HG03135 (cell line): ENCODE results near the gene SYVN1.
A peak's percentile ranks its signal among the peaks of the same experiment; 100 is the strongest.
"Not testable (repeated sequence)": the region's sequence is repeated elsewhere in the genome, so short reads cannot be mapped to it uniquely, and the experiment has no call there.

Experiments used
- ATAC-seq: cut with Tn5 transposase; IDR thresholded peaks from one replicate; pipeline ENCODE4 v1.9.1; 2021; ENCODE audit warnings: mild to moderate bottlenecking, moderate library complexity; ENCODE audit not compliant: unreplicated experiment

SYVN1 gene

DNA sequence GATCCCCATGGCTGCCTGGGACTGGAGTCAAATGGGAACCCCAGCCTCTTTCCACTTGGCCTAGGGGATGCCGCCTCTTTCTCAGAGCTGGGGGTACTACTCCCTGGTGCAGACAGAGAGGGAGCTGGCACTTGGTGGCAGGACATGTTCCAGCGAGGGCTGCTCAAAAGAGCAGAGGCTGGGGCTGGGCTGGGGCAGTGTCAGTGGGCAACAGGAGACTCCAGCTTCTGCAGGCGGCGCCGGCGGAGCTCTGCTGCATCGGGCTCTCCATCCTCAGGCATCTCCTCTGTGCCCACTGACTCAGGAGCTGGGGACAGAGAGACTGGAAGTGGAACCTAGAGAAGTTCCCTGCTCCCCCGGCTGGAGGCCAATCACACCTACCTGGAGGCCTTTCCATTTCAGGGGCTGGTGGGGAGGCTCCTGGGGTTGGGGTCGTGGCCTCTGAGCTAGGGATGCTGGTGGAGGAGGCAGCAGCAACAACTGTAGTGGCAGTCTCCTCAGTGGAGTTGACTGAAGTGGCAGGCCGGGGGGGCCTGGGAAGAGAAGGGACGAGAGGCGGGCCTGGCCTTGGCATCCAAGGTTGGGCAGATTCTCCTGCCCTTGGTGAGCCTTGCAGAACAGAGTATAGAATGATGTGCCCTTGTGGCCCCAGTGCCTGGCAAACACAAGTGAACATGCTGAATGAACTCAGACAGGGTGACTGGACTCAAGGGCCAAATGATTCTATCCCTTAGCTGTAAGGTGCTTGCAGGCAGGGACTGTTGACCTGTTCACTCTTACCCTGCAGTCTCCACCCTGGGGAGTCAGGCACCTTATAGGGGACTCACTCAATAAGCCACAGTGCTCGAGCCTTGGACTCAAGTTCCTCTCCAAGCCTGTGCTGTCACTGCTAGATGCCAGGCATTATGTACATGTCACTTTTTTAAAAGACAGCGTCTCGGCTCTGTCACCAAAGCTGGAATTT lies 5.9 kb downstream of the SYVN1 start:
- no peak for ATAC-seq

DNA sequence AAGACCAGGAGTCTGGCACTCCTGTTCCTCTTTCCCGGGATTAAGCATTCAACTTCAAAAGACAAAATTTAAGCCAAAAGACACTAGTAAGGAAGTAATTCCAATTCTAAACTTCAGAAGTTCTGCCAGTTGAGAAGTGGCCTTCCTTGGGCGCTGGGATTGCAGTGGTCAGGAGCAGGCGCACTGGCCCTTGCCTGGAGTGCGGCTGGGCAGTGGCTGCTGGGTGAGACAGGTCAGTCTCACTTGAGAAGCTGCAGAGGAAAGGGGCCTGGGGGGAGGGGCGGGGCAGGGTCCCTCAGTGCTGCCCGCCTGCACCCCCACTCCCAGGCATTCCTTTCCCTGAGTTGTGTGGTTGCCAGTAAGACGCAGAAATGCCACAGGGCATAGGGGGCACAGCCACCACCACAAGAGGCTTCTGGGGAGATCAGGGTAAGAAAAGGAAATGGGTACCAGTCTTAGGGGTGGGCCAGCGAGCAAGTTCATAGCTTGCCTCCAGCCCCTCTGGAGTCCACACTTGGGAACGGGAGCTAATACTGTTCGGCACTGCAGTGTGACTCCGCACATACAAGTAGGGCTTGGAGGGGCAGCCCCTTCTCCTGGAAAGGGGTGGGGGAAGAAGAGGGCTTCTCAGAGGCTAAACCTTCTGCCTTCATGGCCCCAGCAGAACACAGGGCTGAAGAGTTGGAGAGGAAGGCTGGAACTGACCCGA lies 6.7 kb downstream of the SYVN1 start:
- ATAC-seq = no peak

DNA sequence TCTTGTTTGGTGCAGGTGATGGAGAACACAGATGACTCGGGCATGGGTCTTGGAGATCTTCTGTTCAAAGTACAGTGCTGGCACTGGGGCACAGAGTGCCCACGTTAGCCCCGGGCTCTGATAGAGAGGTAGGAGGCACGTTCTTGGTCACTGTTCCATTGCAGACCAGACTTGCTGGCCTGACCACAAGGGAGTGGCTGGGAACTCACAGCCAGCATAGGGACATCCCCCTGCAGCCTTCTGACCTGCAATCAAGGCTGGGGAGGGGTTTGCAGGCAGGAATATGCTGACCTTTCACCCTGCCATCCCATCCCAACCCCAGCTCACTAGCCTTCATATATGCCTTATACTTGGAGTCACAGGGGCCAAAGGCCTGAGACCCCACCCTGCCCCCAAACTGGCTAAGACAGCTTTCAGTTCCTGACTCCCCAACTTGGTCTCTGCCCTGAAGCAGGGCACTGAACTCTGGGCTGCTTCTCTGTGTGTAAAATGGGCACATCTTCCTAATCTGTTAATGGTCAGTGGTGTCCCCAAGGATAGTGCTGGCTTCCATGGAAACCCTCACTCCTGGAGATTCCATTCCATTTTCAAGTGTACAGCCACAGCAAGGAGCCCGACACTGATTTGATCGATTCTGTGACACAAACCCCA lies 7.6 kb downstream of the SYVN1 start:
- no peak for ATAC-seq

DNA sequence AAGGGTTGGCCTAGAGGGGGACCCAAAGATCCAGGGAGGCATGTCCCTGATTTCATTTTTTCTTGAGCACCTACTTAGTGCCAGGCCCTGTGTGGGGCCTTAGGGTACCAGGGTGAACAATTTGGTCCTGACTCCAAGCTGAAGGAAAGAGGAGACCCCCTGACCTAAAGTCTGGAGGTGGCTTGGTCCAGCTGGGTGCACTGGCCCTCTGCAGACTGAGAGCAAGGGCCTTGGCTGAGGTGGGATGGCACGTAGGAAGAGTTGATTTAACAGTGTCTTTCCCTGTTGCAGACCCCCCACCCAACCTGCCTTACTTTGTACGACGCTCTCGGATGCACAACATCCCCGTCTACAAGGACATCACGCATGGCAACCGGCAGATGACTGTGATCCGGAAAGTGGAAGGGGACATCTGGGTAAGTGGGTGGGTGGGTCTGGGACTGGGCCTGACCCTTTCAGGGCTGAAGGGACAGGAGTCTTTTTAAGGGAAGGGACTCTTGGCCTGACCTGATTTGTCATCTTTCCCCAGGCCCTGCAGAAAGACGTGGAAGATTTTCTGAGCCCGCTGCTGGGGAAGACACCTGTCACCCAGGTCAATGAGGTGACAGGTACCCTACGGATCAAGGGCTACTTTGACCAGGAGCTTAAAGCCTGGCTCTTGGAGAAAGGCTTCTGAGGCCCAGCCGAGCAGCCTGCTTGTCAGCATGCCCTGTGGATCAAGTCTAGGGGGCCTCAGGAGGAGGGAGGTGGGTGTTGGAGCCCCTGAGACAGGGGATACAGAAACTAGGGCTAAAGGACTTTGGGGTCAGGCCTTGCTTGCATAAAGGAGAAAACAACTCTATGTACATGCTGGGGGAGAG lies 8.9 kb downstream of the SYVN1 start:
- ATAC-seq = no peak

DNA sequence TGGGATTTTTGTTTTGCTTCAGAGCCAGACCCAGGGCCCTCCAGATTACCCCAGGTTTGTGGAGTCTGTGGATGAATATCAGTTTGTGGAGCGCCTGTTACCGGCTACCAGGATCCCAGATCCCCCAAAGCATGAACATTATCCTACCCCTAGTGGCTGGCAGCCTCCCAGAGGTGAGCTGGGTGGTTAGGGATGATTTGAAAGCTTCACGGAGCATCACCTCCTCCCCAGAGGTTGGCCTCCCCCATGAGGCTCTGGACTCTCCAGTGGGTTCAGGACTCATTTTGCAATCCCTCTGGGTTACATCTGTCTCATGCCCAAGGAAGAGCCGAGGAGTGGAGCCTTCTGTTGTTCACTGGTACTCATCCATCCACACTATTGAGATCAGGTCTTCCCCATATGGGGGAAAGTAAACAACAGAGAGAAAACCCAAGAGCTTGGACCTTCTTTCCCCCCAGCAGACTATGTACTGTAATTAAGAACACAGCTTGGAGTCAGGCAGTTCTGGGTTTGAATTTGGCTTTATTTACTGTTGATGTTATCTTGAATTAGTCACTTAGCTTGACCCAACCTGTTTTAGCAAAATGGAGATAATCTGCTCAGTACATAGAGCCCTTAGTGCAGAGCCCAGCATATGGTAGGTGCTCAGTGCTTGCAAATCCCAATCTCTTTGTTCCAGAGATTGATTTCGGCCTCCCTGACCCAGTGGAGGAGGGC lies 9.7 kb downstream of the SYVN1 start:
- no peak for ATAC-seq

DNA sequence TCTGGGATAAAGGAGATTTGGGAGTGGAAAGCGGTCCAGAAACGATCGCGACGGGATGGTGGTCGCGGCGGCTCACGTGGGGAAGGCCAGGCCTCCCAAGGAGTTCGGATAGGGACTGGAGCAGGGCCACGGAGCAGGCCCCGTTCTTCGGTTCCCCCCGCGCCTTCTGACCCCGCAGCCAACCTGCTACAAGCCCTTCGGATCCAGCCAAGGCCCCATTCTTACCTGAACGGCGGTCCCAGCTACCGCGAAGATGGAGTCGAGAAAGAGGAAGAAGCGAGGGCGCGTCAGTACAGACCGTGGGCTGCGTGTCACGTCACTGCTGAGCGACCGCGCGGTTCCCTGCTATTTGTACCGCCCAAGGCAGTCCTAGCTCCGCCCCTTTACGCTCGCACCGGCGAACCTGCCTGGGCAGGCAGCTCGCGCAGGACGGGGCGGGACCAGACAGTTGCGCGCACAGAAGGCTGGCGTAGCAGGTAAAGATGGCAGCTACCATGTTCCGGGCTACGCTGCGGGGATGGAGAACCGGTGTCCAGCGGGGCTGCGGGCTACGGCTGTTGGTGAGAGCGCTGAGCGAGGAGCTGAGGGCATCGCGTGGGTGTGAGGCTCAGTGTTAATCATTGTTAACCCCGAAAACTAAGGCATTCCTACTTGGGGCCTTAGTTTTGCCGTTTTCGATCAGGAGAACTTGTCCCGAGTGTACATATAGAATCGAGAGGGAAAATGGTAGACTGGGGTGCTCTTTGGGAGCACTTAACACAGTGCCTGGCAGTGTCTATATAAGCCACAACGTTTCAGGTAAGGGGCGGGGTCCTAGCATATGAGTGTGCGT lies 12.2 kb downstream of the SYVN1 start, which contains the start of the genes FAU and MRPL49:
Gene FAU, minus strand, starts transcription at position 270 of the 832 bp plus-strand sequence. CDS start 321 bp downstream, outside the sequence.
Gene MRPL49, plus strand, starts transcription at position 457 of the 832 bp plus-strand sequence. Its CDS starts 26 bp downstream, at position 483.
- ATAC-seq = peak; percentile 65

DNA sequence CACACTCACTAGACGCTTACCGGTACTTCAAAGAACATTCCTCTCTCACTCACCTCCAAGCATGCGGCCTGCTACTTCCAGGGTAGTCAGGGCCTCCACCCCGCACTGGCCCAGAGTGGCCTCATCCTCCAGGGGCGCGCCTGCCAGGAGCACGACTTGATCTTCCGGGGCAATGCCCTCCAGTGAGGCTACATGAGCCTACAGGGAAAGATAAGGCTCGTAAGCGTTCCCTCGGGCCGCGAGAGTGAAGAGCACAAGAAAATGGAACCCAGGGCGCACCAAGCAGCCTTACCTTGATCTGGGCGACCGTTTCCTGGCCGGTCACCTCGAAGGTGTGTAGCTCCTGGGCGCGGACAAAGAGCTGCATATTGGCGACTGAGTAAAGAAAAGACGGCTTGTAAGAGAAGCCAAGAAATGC lies 12.9 kb downstream of the SYVN1 start:
- ATAC-seq = no peak

DNA sequence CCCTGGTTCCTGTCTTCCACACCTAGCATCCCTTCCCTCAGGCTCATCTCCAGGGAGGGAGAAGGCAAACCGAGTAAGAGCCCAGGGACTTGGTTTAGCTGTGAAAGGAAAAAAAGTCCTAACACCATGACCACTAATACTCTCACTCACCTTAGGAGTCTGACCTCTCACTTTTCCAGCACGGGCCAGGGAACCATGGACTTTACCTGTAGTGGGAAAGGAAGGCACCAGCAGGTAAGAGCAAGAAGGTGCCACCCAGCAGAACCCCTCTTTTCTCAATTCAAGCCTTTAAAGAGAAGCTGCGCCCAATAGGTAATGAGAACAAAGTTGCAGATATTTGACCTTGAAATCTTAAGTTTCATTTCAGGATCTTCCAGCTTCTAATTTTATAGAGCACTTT lies 13.5 kb downstream of the SYVN1 start:
- ATAC-seq = no peak

DNA sequence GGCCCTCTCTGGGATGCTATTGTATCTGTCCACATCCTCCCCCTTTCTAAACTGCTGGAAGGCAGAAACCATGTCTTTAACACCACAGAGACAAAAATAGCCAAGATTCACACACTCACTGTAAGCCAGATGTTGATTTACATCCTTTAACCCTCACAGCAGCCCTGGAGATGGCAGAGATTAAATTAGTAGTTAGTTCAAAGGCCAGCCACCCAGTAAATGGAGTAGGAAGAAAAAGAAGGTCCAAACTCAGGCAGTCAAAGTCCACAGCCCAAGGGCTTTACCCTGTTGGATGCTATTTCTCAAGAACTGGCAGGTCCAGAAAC lies 14.7 kb downstream of the SYVN1 start:
- ATAC-seq = no peak

DNA sequence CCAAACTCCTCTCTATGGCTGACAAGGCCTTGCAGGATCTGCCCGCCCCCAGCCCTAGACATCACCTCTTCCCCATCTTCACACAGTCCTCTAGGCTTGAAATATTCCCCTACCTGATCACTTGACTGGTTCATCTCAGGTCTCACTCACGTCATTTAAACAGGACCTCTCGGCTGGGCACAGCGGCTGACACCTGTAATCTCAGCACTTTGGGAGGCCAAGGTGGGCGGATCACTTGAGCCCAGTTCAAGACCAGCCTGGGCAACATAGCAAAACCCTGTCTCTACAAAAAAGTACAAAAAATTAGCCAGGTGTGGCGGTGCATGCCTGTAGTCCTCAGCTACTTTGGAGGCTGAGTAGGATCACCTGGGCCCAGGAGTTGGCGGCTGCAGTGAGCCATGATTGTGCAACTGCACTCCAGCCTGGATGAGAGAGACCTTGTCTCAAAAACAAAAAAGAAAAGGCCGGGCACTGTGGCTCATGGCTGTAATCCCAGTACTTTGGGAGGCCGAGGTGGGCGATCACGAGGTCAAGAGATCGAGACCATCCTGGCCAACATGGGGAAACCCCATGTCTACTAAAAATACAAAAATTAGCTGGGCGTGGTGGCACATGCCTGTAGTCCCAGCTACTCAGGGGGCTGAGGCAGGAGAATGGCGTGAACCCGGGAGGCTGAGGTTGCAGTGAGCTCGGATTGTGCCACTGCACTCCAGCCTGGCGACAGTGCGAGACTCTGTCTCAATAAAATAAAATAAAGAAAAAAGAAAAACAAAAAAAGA lies 15.2 kb downstream of the SYVN1 start:
- ATAC-seq = not testable (repeated sequence)

DNA sequence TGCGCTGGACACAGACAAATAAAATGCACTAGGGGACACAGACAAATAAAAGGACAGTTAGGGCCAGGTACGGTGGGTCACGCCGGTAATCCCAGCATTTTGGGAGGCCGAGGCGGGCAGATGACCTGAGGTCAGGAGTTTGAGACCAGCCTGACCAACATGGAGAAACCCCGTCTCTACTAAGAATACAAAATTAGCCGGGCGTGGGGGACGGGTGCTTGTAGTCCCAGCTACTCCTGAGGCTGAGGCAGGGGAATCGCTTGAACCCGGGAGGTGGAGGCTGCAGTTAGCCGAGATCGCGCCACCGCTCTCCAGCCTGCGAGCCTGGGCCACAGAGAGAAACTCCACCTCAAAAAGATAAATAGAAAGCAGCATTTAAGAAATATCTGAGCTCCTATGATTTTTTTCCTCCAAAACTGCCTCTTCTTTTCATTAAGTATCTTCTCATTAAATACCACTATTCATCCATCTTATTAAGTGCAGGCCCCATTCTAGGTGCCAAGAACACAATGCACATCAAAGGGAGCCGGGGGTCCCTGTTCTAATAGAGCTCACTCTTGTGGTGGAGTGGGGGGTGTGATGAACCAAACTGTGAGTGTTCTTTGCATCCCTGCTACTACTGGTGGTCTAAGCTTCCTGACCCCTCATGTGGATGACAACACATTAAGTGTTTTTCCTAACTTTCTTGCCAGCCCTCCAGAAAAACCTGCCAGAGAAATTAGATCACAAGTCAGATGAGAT lies 16.1 kb downstream of the SYVN1 start:
- no peak for ATAC-seq

DNA sequence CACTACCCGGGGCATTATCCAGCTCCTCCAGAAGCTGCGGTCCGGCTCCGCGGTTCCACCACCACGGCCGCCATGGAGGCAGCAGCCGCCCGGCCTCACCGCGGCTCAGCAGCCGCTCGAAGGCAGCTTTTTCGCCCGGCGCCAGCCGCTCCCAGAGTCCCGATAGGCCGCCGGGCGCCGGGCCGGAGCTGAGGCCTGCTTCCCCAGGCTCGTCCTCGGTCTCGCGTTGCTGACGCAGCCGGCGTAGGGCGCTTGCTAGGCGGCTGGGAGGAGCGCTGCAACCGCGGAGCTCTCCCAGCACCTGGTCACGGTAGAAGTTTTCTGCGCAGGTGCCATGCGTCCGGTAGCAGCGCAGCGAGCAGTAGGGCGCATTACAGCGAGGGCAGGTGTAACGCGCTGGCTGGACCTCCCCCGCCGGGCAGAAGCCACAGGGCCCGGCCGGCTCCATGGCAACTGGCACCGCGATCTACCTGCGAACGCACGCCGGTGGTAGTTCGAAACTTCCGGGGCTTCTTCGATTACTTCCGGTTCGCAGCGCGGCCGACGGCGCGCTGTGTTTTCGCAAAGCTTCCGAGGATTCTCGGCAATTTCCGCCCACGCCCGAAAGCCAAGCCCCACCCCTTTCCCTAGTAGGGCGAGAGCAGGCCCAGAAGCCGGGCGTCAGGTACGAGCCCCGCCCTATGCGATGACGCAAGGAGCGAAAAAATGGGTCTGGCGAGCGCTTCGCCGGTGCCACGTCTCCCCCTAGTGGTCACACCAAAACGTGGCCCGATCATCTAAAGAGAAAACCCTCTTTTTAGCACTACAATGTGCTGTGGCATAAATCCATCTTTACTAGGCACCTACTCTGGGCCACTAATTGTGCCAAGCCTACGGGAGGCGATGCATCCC lies 16.9 kb downstream of the SYVN1 start, which contains the start of gene ZNHIT2:
Gene ZNHIT2, minus strand, starts transcription at position 496 of the 891 bp plus-strand sequence. Its CDS starts 48 bp downstream, at position 448.
- peak; percentile 46 for ATAC-seq

DNA sequence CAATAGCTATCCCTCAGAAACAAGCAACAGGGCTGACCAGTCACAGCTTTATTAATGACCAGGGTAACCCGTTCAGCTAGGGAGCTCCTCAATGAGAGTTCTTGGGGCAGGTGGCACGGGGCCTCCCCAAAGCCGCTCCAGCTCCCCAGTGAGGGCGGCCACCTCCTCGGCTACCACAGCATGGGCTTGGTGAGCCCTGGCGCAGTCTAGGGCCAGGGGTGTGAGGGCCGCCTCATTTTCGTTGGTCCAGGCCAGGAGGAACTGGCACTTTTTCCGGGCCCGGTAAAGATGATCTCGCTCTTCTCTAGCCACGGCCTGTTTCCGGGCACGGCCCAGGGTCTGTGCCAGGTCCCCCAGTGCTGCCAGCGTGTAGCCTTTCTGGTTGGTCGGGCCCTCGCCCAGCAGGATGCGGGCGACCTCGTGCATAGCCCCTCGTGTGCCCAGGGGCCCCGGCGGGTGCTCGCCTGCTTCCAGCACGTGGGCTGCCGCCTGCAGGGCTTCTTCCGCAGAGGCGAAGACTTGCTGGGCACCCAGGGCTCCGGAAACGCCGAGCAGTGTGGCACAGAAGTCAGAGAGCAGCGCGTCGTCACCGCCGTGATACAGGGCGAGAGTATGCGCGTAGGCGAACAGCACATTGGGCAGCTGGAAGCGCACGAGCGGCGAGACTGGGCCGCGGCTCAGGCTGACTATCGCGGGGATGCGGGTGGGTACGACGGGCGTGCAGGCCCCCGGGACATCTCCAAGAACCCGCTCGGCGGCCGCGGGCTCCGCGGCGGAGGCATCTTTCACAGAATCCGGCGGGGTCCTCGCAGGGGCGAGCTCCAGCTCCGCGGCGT lies 17.7 kb downstream of the SYVN1 start:
- ATAC-seq = no peak

DNA sequence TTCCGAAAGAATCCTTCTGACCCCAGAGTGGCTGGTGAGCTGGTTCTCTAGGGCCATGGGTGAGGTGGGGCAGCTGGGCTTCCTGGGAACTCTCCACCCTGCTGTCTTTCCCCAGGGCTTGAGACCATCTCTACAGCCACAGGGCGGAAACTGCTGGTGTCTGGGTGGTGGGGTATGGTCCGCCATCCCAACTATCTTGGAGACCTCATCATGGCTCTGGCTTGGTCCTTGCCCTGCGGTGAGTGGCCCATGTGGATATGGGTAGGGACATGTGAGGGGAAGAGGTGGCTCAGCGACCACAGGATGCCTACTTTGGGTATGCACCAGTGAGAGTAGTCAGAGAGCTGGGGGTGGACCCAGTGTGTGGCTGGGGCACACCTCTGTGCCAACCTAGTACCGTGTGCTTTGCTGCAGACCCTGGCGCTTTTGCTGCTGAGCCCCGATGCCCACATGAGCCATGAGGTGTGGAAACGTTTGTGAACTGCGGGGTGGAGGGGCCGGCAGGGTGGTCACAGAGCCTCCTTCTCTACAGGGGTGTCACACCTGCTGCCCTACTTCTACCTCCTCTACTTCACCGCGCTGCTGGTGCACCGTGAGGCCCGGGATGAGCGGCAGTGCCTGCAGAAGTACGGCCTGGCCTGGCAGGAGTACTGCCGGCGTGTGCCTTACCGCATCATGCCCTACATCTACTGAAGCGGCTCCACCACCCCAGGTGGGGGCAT lies 18.8 kb downstream of the SYVN1 start:
- no peak for ATAC-seq
